ENCODE data around the gene COQ8B. TPM values are rescaled to one million over a fixed set of nuclear protein-coding genes. Genes with fewer than 3 reads are reported as not detected.

The COQ8B gene
- total and polyA plus RNA-seq, 2 of the 4 experiments (the other 2 are of a cell fraction) = 14.9 to 23.2 TPM

DNA sequence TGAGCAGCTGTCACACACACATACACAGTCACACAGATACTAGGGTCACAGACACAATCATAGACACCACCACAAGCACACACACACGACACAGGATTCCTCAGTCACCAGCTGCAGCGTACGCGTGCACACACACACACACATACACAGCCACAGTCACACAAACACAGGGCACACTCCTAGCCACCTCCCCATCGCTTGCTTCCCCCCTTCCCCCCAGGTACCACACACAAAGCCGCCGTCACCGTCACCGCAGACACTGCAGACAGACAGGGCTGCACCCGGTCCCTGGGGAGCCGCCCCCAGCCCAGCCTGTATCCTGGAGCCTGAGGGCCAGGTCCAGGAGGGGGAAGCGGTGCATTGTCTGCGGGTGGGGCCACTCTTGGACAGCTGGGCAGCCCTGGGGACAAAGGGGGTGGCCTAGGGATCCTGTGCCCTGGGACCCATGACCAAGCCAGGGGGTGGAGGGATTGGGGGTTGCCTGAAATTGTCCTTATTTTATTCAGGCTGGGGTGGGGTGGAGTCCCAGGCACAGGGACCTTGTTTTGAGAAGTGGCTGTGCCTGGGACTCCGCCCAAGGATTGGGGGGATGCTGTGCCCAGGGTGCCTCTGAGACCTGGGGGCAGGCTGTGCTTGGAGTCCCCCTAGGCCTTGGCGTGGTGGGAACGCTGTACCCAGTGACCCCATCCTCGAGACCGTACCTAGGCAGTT is 27.2 kb downstream of the COQ8B start:
- peak overlapping the region; percentile 90 for H3K56ac ChIP-seq (ENCODE audit: extremely low read depth, insufficient read depth, low read length)
- peak overlapping the region; percentile 100 for H2AK9ac ChIP-seq (replicated peaks; ENCODE audit: low read depth, low read length, poor library complexity)
- POLR2A ChIA-PET (ENCODE audit: unreplicated experiment) = no interaction called here
- peak overlapping the region; percentile 99 for H4K91ac ChIP-seq (ENCODE audit: insufficient read depth, low read depth, low read length)
- in situ Hi-C loops (cut with MboI; ENCODE audit: low sequenced_read_pairs) (no loop called here), dilution Hi-C loops (cut with HindIII; ENCODE audit: low sequenced_read_pairs, unreplicated experiment) (no loop called here), intact Hi-C loops (cut with micrococcal nuclease) (loop anchor here (2.0 kb wide), 2 partner anchors 25 to 61 kb away; partner anchors contain the start of genes ACTMAP and SNRPA)
- peaks cover 35% of the 10 kb centered on the region for H3K36me3 ChIP-seq (ENCODE audit: control insufficient read depth, insufficient read depth, low read length)
- peak overlapping the region; percentile 99 for H3K14ac ChIP-seq (replicated peaks; ENCODE audit: low read depth, low read length)
- no peaks in the 10 kb centered on the region for H3K27me3 ChIP-seq (ENCODE audit: control insufficient read depth, insufficient read depth, low read length)
- peak overlapping the region; percentile 88; the same call in 1 of the 3 replicates for H2BK15ac ChIP-seq (ENCODE audit: low read depth, low read length)
- peaks cover 26 to 57% of the 10 kb centered on the region in 2 experiments for H3K79me1 ChIP-seq (ENCODE audit: low read depth in 1 of 2, low read length in 2 of 2)
- peak overlapping the region; percentile 100 for H3K23ac ChIP-seq (ENCODE audit: low read depth, low read length)
- peak overlapping the region; percentile 89 for H3K27ac ChIP-seq (ENCODE audit: insufficient read depth, low read length)
- H4K8ac ChIP-seq (ENCODE audit: low read depth in 2 of 2, low read length in 2 of 2) = peak overlapping the region; percentile 68 to 81; a peak in 3 of 4 replicates
- CTCF ChIA-PET = no interaction called here
- BruUV-seq (replicated peaks) = no TSS peak
- H3K9me3 ChIP-seq (ENCODE audit: control insufficient read depth, insufficient read depth, low read length) = no peaks in the 10 kb centered on the region
- H2AFZ ChIP-seq (replicated peaks; ENCODE audit: low read length, poor library complexity) = peak overlapping the region; percentile 88
- H2BK20ac ChIP-seq (ENCODE audit: low read depth, low read length) = peak overlapping the region; percentile 49; the same call in 1 of the 2 replicates
- peak overlapping the region; percentile 98 for H3K4me2 ChIP-seq (ENCODE audit: low read depth, low read length)
- peak overlapping the region; percentile 99 for H3K9ac ChIP-seq (ENCODE audit: low read depth, low read length)
- H2BK120ac ChIP-seq (ENCODE audit: low read depth, low read length) = peak overlapping the region; percentile 84
- peak overlapping the region; percentile 99 for H3K4ac ChIP-seq (ENCODE audit: low read depth, low read length)
- H3K4me3 ChIP-seq (ENCODE audit: insufficient read depth, low read depth, low read length) = peak overlapping the region; percentile 95
- H2AK5ac ChIP-seq (ENCODE audit: low read depth, low read length) = peak overlapping the region; percentile 100
- peaks cover 17% of the 10 kb centered on the region for H3K4me1 ChIP-seq (ENCODE audit: control insufficient read depth, insufficient read depth, low read length)
- H4K5ac ChIP-seq (ENCODE audit: low read depth, low read length) = peak overlapping the region; percentile 97
- ATAC-seq (ENCODE audit: low read depth) = peak; percentile 1; the same call in 1 of the 2 replicates
- DNase-seq = no peak
- peaks cover 33% of the 10 kb centered on the region for H3K9me1 ChIP-seq (ENCODE audit: insufficient read depth, low read length)
- H2BK5ac ChIP-seq (ENCODE audit: low read depth, low read length, poor library complexity, severe bottlenecking) = peak overlapping the region; percentile 68
- peaks cover 38% of the 10 kb centered on the region for H4K20me1 ChIP-seq (ENCODE audit: insufficient read depth, low read length)
- H3K18ac ChIP-seq (ENCODE audit: low read depth, low read length) = peak overlapping the region; percentile 94
- no peak for TF ChIP-seq FOS (IDR thresholded peaks at IDR 0.05; ENCODE audit: low read depth, low read length)
- peak; percentile 86 for TF ChIP-seq POLR2A (IDR thresholded peaks at IDR 0.05; ENCODE audit: low read depth, low read length)
- no peak for TF ChIP-seq RFX5 (IDR thresholded peaks at IDR 0.05; ENCODE audit: low read depth, low read length)
- TF ChIP-seq CHD1 (IDR thresholded peaks at IDR 0.05; ENCODE audit: low read depth, low read length) = no peak
- no peak for TF ChIP-seq CEBPB (IDR thresholded peaks at IDR 0.05; ENCODE audit: low read depth, low read length)
- TF ChIP-seq, protein P1, sequence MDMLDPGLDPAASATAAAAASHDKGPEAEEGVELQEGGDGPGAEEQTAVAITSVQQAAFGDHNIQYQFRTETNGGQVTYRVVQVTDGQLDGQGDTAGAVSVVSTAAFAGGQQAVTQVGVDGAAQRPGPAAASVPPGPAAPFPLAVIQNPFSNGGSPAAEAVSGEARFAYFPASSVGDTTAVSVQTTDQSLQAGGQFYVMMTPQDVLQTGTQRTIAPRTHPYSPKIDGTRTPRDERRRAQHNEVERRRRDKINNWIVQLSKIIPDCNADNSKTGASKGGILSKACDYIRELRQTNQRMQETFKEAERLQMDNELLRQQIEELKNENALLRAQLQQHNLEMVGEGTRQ (IDR thresholded peaks at IDR 0.05; ENCODE audit: low read depth, low read length) = no peak
- no peak for TF ChIP-seq RCOR1 (IDR thresholded peaks at IDR 0.05; ENCODE audit: insufficient replicate concordance, low read length)
- 0 out of 2 replicates have a peak, but pooled peaks have one; percentile 44 for TF ChIP-seq MAZ (IDR thresholded peaks at IDR 0.05; ENCODE audit: borderline replicate concordance, low read depth, low read length)
- TF ChIP-seq, protein P2, sequence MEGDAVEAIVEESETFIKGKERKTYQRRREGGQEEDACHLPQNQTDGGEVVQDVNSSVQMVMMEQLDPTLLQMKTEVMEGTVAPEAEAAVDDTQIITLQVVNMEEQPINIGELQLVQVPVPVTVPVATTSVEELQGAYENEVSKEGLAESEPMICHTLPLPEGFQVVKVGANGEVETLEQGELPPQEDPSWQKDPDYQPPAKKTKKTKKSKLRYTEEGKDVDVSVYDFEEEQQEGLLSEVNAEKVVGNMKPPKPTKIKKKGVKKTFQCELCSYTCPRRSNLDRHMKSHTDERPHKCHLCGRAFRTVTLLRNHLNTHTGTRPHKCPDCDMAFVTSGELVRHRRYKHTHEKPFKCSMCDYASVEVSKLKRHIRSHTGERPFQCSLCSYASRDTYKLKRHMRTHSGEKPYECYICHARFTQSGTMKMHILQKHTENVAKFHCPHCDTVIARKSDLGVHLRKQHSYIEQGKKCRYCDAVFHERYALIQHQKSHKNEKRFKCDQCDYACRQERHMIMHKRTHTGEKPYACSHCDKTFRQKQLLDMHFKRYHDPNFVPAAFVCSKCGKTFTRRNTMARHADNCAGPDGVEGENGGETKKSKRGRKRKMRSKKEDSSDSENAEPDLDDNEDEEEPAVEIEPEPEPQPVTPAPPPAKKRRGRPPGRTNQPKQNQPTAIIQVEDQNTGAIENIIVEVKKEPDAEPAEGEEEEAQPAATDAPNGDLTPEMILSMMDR (conservative IDR thresholded peaks at IDR 0.05; ENCODE audit: low read depth, low read length) = no peak
- TF ChIP-seq MAFK (IDR thresholded peaks at IDR 0.05; ENCODE audit: low read depth, low read length) = no peak
- TF ChIP-seq, protein P3, sequence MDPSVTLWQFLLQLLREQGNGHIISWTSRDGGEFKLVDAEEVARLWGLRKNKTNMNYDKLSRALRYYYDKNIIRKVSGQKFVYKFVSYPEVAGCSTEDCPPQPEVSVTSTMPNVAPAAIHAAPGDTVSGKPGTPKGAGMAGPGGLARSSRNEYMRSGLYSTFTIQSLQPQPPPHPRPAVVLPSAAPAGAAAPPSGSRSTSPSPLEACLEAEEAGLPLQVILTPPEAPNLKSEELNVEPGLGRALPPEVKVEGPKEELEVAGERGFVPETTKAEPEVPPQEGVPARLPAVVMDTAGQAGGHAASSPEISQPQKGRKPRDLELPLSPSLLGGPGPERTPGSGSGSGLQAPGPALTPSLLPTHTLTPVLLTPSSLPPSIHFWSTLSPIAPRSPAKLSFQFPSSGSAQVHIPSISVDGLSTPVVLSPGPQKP (IDR thresholded peaks at IDR 0.05; ENCODE audit: borderline replicate concordance, low read depth, low read length) = no peak
- TF ChIP-seq NFE2L2 (IDR thresholded peaks at IDR 0.05; ENCODE audit: low read depth, low read length) = no peak
- no peak for TF ChIP-seq RAD21 (IDR thresholded peaks at IDR 0.05; ENCODE audit: low read length)
- peak; percentile 28; the same call in 1 of the 2 replicates for TF ChIP-seq MXI1 (IDR thresholded peaks at IDR 0.05; ENCODE audit: borderline replicate concordance, low read depth, low read length)
- TF ChIP-seq BHLHE40 (IDR thresholded peaks at IDR 0.05; ENCODE audit: low read depth, low read length) = no peak
- 2% methylated on average over 9 of the region's 18 CpGs; no CpG with 5 or more reads in 1 of the 2 experiments for WGBS, 2 experiments (ENCODE audit: extremely low coverage in 2 of 2, insufficient read length in 1 of 2)

Measured in IMR-90 (cell line).